ENCODE data around the gene ZYX. TPM values are rescaled to one million over a fixed set of nuclear protein-coding genes. Genes with fewer than 3 reads are reported as not detected.

ZYX gene
- total RNA-seq, 2 donors from 2014 or later, result 54.9 to 110 TPM

- Histone ChIP-seq H3K9me3 (no peaks in the 10 kb centered on the region), H3K36me3 (no peaks in the 10 kb centered on the region), H3K4me3 (no peak overlapping the region), H3K4me1 (peaks cover 6% of the 10 kb centered on the region), H3K27ac (no peak overlapping the region), H3K9ac (ENCODE audit: low read depth in 2 of 2, low read length in 2 of 2) (no peak overlapping the region), H3K27me3 (no peaks in the 10 kb centered on the region)
- intact Hi-C loops (cut with DNase I), result loop anchor here (10.0 kb wide), 1 partner anchor 123 kb away; the partner anchor contains the start of gene GSTK1
- TF ChIP-seq CTCF (IDR thresholded peaks at IDR 0.05), result no peak
- no peak for DNase-seq
These were observed 6.9 kb downstream of the ZYX start for GRCh38 chr7:143388051-143388450.

DNA sequence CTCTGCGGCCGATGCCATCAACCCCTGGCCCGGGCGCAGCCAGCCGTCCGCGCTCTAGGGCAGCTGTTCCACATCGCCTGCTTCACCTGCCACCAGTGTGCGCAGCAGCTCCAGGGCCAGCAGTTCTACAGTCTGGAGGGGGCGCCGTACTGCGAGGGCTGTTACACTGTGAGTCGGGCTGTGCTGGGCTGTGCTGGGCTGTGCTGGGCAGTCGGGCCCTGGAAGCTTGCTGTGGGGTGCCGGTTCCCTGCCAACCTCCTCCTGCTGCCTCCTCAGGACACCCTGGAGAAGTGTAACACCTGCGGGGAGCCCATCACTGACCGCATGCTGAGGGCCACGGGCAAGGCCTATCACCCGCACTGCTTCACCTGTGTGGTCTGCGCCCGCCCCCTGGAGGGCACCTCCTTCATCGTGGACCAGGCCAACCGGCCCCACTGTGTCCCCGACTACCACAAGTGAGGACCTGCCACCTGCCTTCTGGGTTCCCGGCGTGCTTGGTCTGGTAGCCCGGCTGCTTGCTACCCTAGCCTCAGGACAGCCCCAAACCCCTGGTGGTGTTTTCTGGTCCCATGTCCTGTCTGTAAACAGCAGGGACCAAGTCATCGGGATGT lies 7.5 kb downstream of the ZYX start:
- Histone ChIP-seq H3K4me3 (no peak overlapping the region), H3K27ac (no peak overlapping the region), H3K4me1 (peaks cover 6% of the 10 kb centered on the region), H3K9ac (ENCODE audit: low read depth in 2 of 2, low read length in 2 of 2) (no peak overlapping the region), H3K9me3 (no peaks in the 10 kb centered on the region), H3K36me3 (no peaks in the 10 kb centered on the region), H3K27me3 (no peaks in the 10 kb centered on the region)
- DNase-seq, result no peak
- TF ChIP-seq CTCF (IDR thresholded peaks at IDR 0.05), result no peak
- intact Hi-C loops (cut with DNase I), result loop anchor here (10.0 kb wide), 1 partner anchor 124 kb away; the partner anchor contains the start of gene GSTK1

GRCh38 chr7:143389316-143390103 lies 8.4 kb downstream of the ZYX start:
- H3K27me3 ChIP-seq, result no peaks in the 10 kb centered on the region
- no peak overlapping the region for H3K9ac ChIP-seq (ENCODE audit: low read depth in 2 of 2, low read length in 2 of 2)
- TF ChIP-seq CTCF (IDR thresholded peaks at IDR 0.05), result no peak
- intact Hi-C loops (cut with DNase I), result loop anchor here (10.0 kb wide), 1 partner anchor 125 kb away; the partner anchor contains the start of gene GSTK1
- no peaks in the 10 kb centered on the region for H3K36me3 ChIP-seq
- H3K9me3 ChIP-seq, result no peaks in the 10 kb centered on the region
- no peak overlapping the region for H3K4me3 ChIP-seq
- no peak overlapping the region for H3K27ac ChIP-seq
- DNase-seq, result no peak
- H3K4me1 ChIP-seq, result peaks cover 6% of the 10 kb centered on the region

GRCh38 chr7:143390104-143390772 lies 9.1 kb downstream of the ZYX start:
- peaks cover 6% of the 10 kb centered on the region for H3K4me1 ChIP-seq
- H3K36me3 ChIP-seq, result no peaks in the 10 kb centered on the region
- H3K9me3 ChIP-seq, result no peaks in the 10 kb centered on the region
- H3K9ac ChIP-seq (ENCODE audit: low read depth in 2 of 2, low read length in 2 of 2), result no peak overlapping the region
- H3K4me3 ChIP-seq, result no peak overlapping the region
- H3K27me3 ChIP-seq, result no peaks in the 10 kb centered on the region
- TF ChIP-seq CTCF (IDR thresholded peaks at IDR 0.05), result no peak
- no peak overlapping the region for H3K27ac ChIP-seq
- DNase-seq, result no peak
- intact Hi-C loops (cut with DNase I), result no loop called here

DNA sequence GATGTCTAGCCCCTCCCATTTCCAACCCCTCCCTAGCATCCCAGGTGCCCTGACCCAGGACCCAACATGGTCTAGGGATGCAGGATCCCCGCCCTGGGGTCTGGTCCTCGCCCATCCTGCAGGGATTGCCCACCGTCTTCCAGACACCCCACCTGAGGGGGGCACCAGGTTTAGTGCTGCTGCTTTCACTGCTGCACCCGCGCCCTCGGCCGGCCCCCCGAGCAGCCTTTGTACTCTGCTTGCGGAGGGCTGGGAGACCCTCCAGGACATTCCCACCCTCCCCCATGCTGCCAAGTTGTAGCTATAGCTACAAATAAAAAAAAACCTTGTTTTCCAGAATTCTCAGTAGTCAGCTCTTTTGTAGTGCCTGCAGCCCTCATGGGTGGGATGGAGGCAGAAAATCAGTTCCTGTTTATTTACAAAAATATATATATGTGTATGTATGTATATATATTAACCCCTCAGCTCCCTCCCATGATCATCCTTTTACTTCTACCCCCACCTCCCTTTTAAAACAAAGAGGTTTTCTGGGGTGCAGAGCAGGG lies 9.7 kb downstream of the ZYX start:
- Histone ChIP-seq H3K27ac (no peak overlapping the region), H3K27me3 (no peaks in the 10 kb centered on the region), H3K9me3 (no peaks in the 10 kb centered on the region), H3K4me1 (peaks cover 6% of the 10 kb centered on the region), H3K36me3 (no peaks in the 10 kb centered on the region), H3K4me3 (no peak overlapping the region), H3K9ac (ENCODE audit: low read depth in 2 of 2, low read length in 2 of 2) (no peak overlapping the region)
- no peak for DNase-seq
- TF ChIP-seq CTCF (IDR thresholded peaks at IDR 0.05), result no peak
- intact Hi-C loops (cut with DNase I), result no loop called here

All from colonic mucosa (tissue), 4 donors.